Upper lobe of left lung (tissue), 6 donors: ENCODE data around the gene OPTC. TPM values are rescaled to one million over a fixed set of nuclear protein-coding genes. Genes with fewer than 3 reads are reported as not detected.
A peak's percentile ranks its signal among the peaks of the same experiment; 100 is the strongest.

Experiments used
- ATAC-seq, 2 donors: fragments of 200-7000 bp; cut with Tn5 transposase; one replicate each; pipeline ENCODE4 v1.9.1; 2022; ENCODE audit warnings: mild to moderate bottlenecking in 2 of 2, moderate library complexity in 2 of 2; ENCODE audit not compliant: low FRiP score in 2 of 2
- DNase-seq, 2 donors: peaks; one replicate each; pipeline ENCODE4 v3.0.0-alpha.2; 2019 to 2020
- H3K27ac ChIP-seq, 4 donors: fragments of 200-600 bp; sonication (generic); one replicate each; pipeline ENCODE4 v1.5.1; 2016 to 2019
- H3K27me3 ChIP-seq, 4 donors: fragments of 200-600 bp; sonication (generic); one replicate each; pipeline ENCODE4 v1.5.1; 2017 to 2019
- H3K36me3 ChIP-seq, 4 donors: fragments of 200-600 bp; sonication (generic); one replicate each; pipeline ENCODE4 v1.5.1; 2016 to 2019
- H3K4me1 ChIP-seq, 4 donors: fragments of 200-600 bp; sonication (generic); one replicate each; pipeline ENCODE4 v1.5.1; 2018 to 2019
- H3K4me3 ChIP-seq, 4 donors: fragments of 200-600 bp; sonication (generic); one replicate each; pipeline ENCODE4 v1.5.1; 2017 to 2019; ENCODE audit warnings: mild to moderate bottlenecking in 2 of 4, moderate library complexity in 1 of 4
- H3K9me3 ChIP-seq, 4 donors: fragments of 200-600 bp; sonication (generic); one replicate each; pipeline ENCODE4 v1.5.1; 2018 to 2019
- CTCF ChIP-seq, 6 experiments: fragments of 450-650 bp in 4 of 6; fragments of 200-600 bp in 2 of 6; sonication (generic) in 2 of 6; IDR thresholded peaks; one replicate each; pipeline ENCODE4 v1.5.1; 2016 to 2019; ENCODE audit warnings: antibody characterized with exemption in 6 of 6
- EP300 ChIP-seq, 4 donors: sonication (generic); formaldehyde crosslinking; IDR thresholded peaks; one replicate each; pipeline ENCODE4 v1.5.1; 2017; ENCODE audit warnings: antibody characterized with exemption in 4 of 4, control low read depth in 2 of 4
- POLR2A ChIP-seq, 4 donors: fragments of 450-650 bp; IDR thresholded peaks; one replicate each; pipeline ENCODE4 v1.5.1; 2016 to 2017; ENCODE audit warnings: antibody characterized with exemption in 4 of 4, mild to moderate bottlenecking in 2 of 4
- POLR2AphosphoS5 ChIP-seq, 2 donors: sonication (generic); formaldehyde crosslinking; IDR thresholded peaks; one replicate each; pipeline ENCODE4 v1.5.1; 2017; ENCODE audit warnings: antibody characterized with exemption in 2 of 2
- WGBS, 2 donors: methylation state at CpG; one replicate each; pipeline ENCODE4 v1.1.5; 2017 to 2018; 5-methylcytosine and 5-hydroxymethylcytosine counted together
- total RNA-seq, 6 donors: library from RNA; depleted of rRNA in 4 of 6; stranded (reverse); fragments of >200 nt in 4 of 6; gene quantifications; one replicate each; pipeline versions ENCODE4 v1.1.0 to v1.2.1, GENCODE V29; 2016 to 2021
- donor health status: DM: no; HTN: no; CAD: no; lungs with moderate emphysema.
- donor health status: DM: no; HTN: yes; CAD: no; lungs with severe emphysema.

OPTC gene
- total RNA-seq, 6 donors from 2014 or later = not detected

GRCh38 chr1:203459671-203460201, 34.2 kb upstream of the OPTC start:
- Histone ChIP-seq H3K36me3 (no peaks in the 10 kb centered on the region), H3K4me1 (peaks cover 0 to 5% (median 2%) of the 10 kb centered on the region in 4 donors)
- 69 to 74% methylated on average over 8 of the region's 8 CpGs for WGBS, 2 donors

GRCh38 chr1:203461717-203462116, 32.2 kb upstream of the OPTC start:
- no peak for ATAC-seq
- no peaks in the 10 kb centered on the region for H3K36me3 ChIP-seq
- 71 to 73% methylated on average over 5 of the region's 5 CpGs for WGBS, 2 donors
- DNase-seq = no peak
- no peak overlapping the region for H3K4me3 ChIP-seq
- H3K9me3 ChIP-seq = no peaks in the 10 kb centered on the region
- peaks cover 5 to 11% (median 8%) of the 10 kb centered on the region in 4 donors for H3K4me1 ChIP-seq
- H3K27ac ChIP-seq = no peak overlapping the region
- H3K27me3 ChIP-seq = no peaks in the 10 kb centered on the region
- no peak for TF ChIP-seq POLR2AphosphoS5 (IDR thresholded peaks at IDR 0.05)
- no peak for TF ChIP-seq CTCF (IDR thresholded peaks at IDR 0.05)
- no peak for TF ChIP-seq POLR2A (IDR thresholded peaks at IDR 0.05)
- no peak for TF ChIP-seq EP300 (IDR thresholded peaks at IDR 0.05)

More at GRCh38 chr1:203459671-203460201, 34.2 kb upstream of the OPTC start:
- H3K4me3 ChIP-seq = no peak overlapping the region
- H3K9me3 ChIP-seq = no peaks in the 10 kb centered on the region
- DNase-seq (no peak), ATAC-seq (no peak)
- H3K27me3 ChIP-seq = no peaks in the 10 kb centered on the region
- TF ChIP-seq EP300 (IDR thresholded peaks at IDR 0.05) = no peak
- TF ChIP-seq CTCF (IDR thresholded peaks at IDR 0.05) = no peak
- no peak for TF ChIP-seq POLR2AphosphoS5 (IDR thresholded peaks at IDR 0.05)
- no peak for TF ChIP-seq POLR2A (IDR thresholded peaks at IDR 0.05)
- no peak overlapping the region for H3K27ac ChIP-seq

GRCh38 chr1:203462143-203462542, 31.8 kb upstream of the OPTC start:
- Histone ChIP-seq H3K9me3 (no peaks in the 10 kb centered on the region), H3K36me3 (no peaks in the 10 kb centered on the region), H3K4me3 (no peak overlapping the region), H3K27me3 (no peaks in the 10 kb centered on the region), H3K4me1 (peaks cover 6 to 11% (median 9%) of the 10 kb centered on the region in 4 donors), H3K27ac (no peak overlapping the region)
- TF ChIP-seq EP300 (IDR thresholded peaks at IDR 0.05) (no peak), CTCF (IDR thresholded peaks at IDR 0.05) (no peak)
- no peak for ATAC-seq
- 100% methylated on average over 1 of the region's 1 CpG for WGBS, 2 donors
- no peak for DNase-seq

- no peaks in the 10 kb centered on the region for H3K27me3 ChIP-seq
- 54 to 68% methylated on average over 6 of the region's 6 CpGs for WGBS, 2 donors
- peak in 1 of 2 donors; percentile 87 for DNase-seq
- peaks cover 6 to 11% (median 10%) of the 10 kb centered on the region in 4 donors for H3K4me1 ChIP-seq
- no peak overlapping the region for H3K4me3 ChIP-seq
- no peak for TF ChIP-seq POLR2A (IDR thresholded peaks at IDR 0.05)
- no peak for TF ChIP-seq CTCF (IDR thresholded peaks at IDR 0.05)
- TF ChIP-seq POLR2AphosphoS5 (IDR thresholded peaks at IDR 0.05) = peak in 1 of 2 donors; percentile 31
- TF ChIP-seq EP300 (IDR thresholded peaks at IDR 0.05) = no peak
- ATAC-seq = peak; percentile 58 to 79
- no peaks in the 10 kb centered on the region for H3K9me3 ChIP-seq
- H3K27ac ChIP-seq = peak overlapping the region; percentile 49 to 81 (median 74)
- H3K36me3 ChIP-seq = no peaks in the 10 kb centered on the region
Observed at GRCh38 chr1:203462878-203463277, 31.1 kb upstream of the OPTC start.

GRCh38 chr1:203463469-203464062, 30.4 kb upstream of the OPTC start:
- peaks cover 6 to 11% (median 10%) of the 10 kb centered on the region in 4 donors for H3K4me1 ChIP-seq
- H3K9me3 ChIP-seq = no peaks in the 10 kb centered on the region
- TF ChIP-seq POLR2AphosphoS5 (IDR thresholded peaks at IDR 0.05) = no peak
- no peak for TF ChIP-seq CTCF (IDR thresholded peaks at IDR 0.05)
- no peak for TF ChIP-seq POLR2A (IDR thresholded peaks at IDR 0.05)
- no peak for TF ChIP-seq EP300 (IDR thresholded peaks at IDR 0.05)
- no peak for DNase-seq
- peak overlapping the region; percentile 49 to 81 (median 74) for H3K27ac ChIP-seq
- peak; percentile 38 to 85 for ATAC-seq
- no peaks in the 10 kb centered on the region for H3K27me3 ChIP-seq
- WGBS, 2 donors = 71% methylated on average over 7 of the region's 7 CpGs
- H3K36me3 ChIP-seq = no peaks in the 10 kb centered on the region
- H3K4me3 ChIP-seq = no peak overlapping the region
